GM23338 (cell line): ENCODE measurements around the gene ABCA7. TPM values are rescaled to one million over a fixed set of nuclear protein-coding genes. Genes with fewer than 3 reads are reported as not detected.
A peak's percentile ranks its signal among the peaks of the same experiment; 100 is the strongest.

ENCODE experiments used
- ATAC-seq: fragments of 200-7000 bp; cut with Tn5 transposase; 3 replicates; pipeline ENCODE4 v1.9.1; 2020
- DNase-seq: peaks from one replicate; pipeline ENCODE4 v3.0.0-alpha.2; 2015; ENCODE audit warnings: low spot score
- H2AFZ ChIP-seq: fragments of 200-600 bp; sonication (generic); 2 replicates; pipeline ENCODE4 v1.8.0; 2016; ENCODE audit warnings: antibody characterized with exemption, mild to moderate bottlenecking, moderate library complexity
- H3F3A ChIP-seq: fragments of 200-600 bp; sonication (generic); replicated peaks from 2 replicates; pipeline ENCODE4 v1.8.0; 2017; ENCODE audit warnings: antibody characterized with exemption, mixed run types, low read depth
- H3K27ac ChIP-seq: fragments of 200-600 bp; sonication (generic); 2 replicates; pipeline ENCODE4 v1.6.1; 2016; ENCODE audit warnings: low read depth
- H3K27me3 ChIP-seq: fragments of 200-600 bp; sonication (generic); 2 replicates; pipeline ENCODE4 v1.8.0; 2016; ENCODE audit warnings: mild to moderate bottlenecking, mixed run types, moderate library complexity; ENCODE audit not compliant: insufficient read depth
- H3K36me3 ChIP-seq: fragments of 200-600 bp; sonication (generic); 2 replicates; pipeline ENCODE4 v1.8.0; 2016; ENCODE audit warnings: mild to moderate bottlenecking; ENCODE audit not compliant: insufficient read depth
- H3K4me1 ChIP-seq: fragments of 200-600 bp; sonication (generic); 2 replicates; pipeline ENCODE4 v1.8.0; 2016; ENCODE audit warnings: mild to moderate bottlenecking, moderate library complexity; ENCODE audit not compliant: insufficient read depth
- H3K4me2 ChIP-seq: fragments of 200-600 bp; sonication (generic); 2 replicates; pipeline ENCODE4 v1.7.1; 2017; ENCODE audit warnings: mixed run types
- H3K4me3 ChIP-seq: fragments of 200-600 bp; sonication (generic); 2 replicates; pipeline ENCODE4 v1.6.1; 2016; ENCODE audit warnings: mixed run types
- H3K79me2 ChIP-seq: fragments of 200-600 bp; sonication (generic); replicated peaks from 2 replicates; pipeline ENCODE4 v1.8.0; 2017; ENCODE audit warnings: mild to moderate bottlenecking; ENCODE audit not compliant: insufficient read depth
- H3K9me2 ChIP-seq: fragments of 200-600 bp; sonication (generic); 2 replicates; pipeline ENCODE4 v1.8.0; 2017; ENCODE audit not compliant: insufficient read depth
- H4K20me1 ChIP-seq: fragments of 200-600 bp; sonication (generic); replicated peaks from 2 replicates; pipeline ENCODE4 v1.8.0; 2017; ENCODE audit warnings: mild to moderate bottlenecking; ENCODE audit not compliant: insufficient read depth
- H3K27ac Mint-ChIP-seq: 2 replicates; pipeline ENCODE4 v1.8.0; 2020; ENCODE audit warnings: inconsistent platforms, mild to moderate bottlenecking, moderate library complexity, mixed read lengths
- H3K27me3 Mint-ChIP-seq: 3 replicates; pipeline ENCODE4 v1.8.0; 2022; ENCODE audit warnings: low read depth, mild to moderate bottlenecking, moderate library complexity, mixed read lengths, inconsistent platforms; ENCODE audit not compliant: insufficient read depth, poor library complexity
- H3K36me3 Mint-ChIP-seq: 3 replicates; pipeline ENCODE4 v1.8.0; 2021; ENCODE audit warnings: low read depth, mild to moderate bottlenecking, inconsistent platforms, moderate library complexity, mixed read lengths
- H3K4me1 Mint-ChIP-seq: 3 replicates; pipeline ENCODE4 v1.8.0; 2020; ENCODE audit warnings: mild to moderate bottlenecking, inconsistent platforms, mixed read lengths
- H3K4me3 Mint-ChIP-seq: 3 replicates; pipeline ENCODE4 v1.8.0; 2021; ENCODE audit warnings: moderate library complexity, mild to moderate bottlenecking, inconsistent platforms, mixed read lengths
- H3K9me3 Mint-ChIP-seq: 3 replicates; pipeline ENCODE4 v1.8.0; 2020; ENCODE audit warnings: moderate library complexity, mild to moderate bottlenecking, inconsistent platforms, mixed read lengths
- CREB1 ChIP-seq: fragments of 250-450 bp; sonication (Bioruptor Pico); IDR thresholded peaks from 2 replicates; pipeline ENCODE4 v1.5.0; 2020; ENCODE audit warnings: low read depth, mild to moderate bottlenecking, moderate library complexity
- EZH2 ChIP-seq: fragments of 200-600 bp; sonication (generic); IDR thresholded peaks from one replicate; pipeline ENCODE4 v1.8.0; 2017; ENCODE audit warnings: antibody characterized with exemption, mild to moderate bottlenecking, low read depth; ENCODE audit not compliant: unreplicated experiment
- EZH2phosphoT487 ChIP-seq: fragments of 200-600 bp; sonication (generic); IDR thresholded peaks from one replicate; pipeline ENCODE4 v1.8.1; 2018; ENCODE audit warnings: antibody characterized with exemption; ENCODE audit not compliant: unreplicated experiment
- JUNB ChIP-seq: IDR thresholded peaks from one replicate; pipeline ENCODE4 v1.6.1; 2016; ENCODE audit warnings: antibody characterized with exemption; ENCODE audit not compliant: unreplicated experiment
- NANOG ChIP-seq: IDR thresholded peaks from 2 replicates; pipeline ENCODE4 v1.6.1; 2016; ENCODE audit warnings: antibody characterized with exemption, borderline replicate concordance
- POLR2AphosphoS5 ChIP-seq: IDR thresholded peaks from 2 replicates; pipeline ENCODE4 v1.6.1; 2016; ENCODE audit warnings: antibody characterized with exemption, low read depth
- REST ChIP-seq: IDR thresholded peaks from one replicate; pipeline ENCODE4 v1.6.1; 2018; ENCODE audit warnings: antibody characterized with exemption; ENCODE audit not compliant: unreplicated experiment
- STAT1 ChIP-seq: IDR thresholded peaks from one replicate; pipeline ENCODE4 v1.6.1; 2016; ENCODE audit warnings: antibody characterized with exemption; ENCODE audit not compliant: unreplicated experiment
- ZNF114 ChIP-seq: fragments of 250-450 bp; sonication (Bioruptor Pico); IDR thresholded peaks from 2 replicates; pipeline ENCODE4 v1.5.0; 2020; ENCODE audit warnings: mild to moderate bottlenecking, moderate library complexity
- ZNF331 ChIP-seq: fragments of 250-450 bp; sonication (Bioruptor Pico); IDR thresholded peaks from 2 replicates; pipeline ENCODE4 v1.5.0; 2020; ENCODE audit warnings: low read depth, mild to moderate bottlenecking, moderate library complexity
- ZNF462 ChIP-seq: fragments of 250-450 bp; sonication (Bioruptor Pico); IDR thresholded peaks from 2 replicates; pipeline ENCODE4 v1.5.0; 2020; ENCODE audit warnings: mild to moderate bottlenecking, moderate library complexity
- polyA plus RNA-seq: library from polyadenylated mRNA; unstranded; fragments of >200 nt; fragmentation: Nextera tagmentation; extraction: Ambion mirVana; gene quantifications from 2 replicates; pipeline ENCODE4 v1.2.1, GENCODE V29; 2016
- total RNA-seq: library from RNA; depleted of rRNA; stranded (reverse); fragments of >200 nt; shearing (Covaris generic); gene quantifications from 2 replicates; pipeline ENCODE4 v1.2.3, GENCODE V29; 2014
- TF ChIP-seq, protein P1 (sequence below), 2 experiments: fragments of 200-600 bp in 1 of 2; sonication (generic) in 1 of 2; conservative IDR thresholded peaks; 2 replicates each; pipeline versions ENCODE4 v1.5.1 to v1.6.1; 2016 to 2017; ENCODE audit warnings: antibody characterized with exemption in 2 of 2, low read depth in 2 of 2, mild to moderate bottlenecking in 2 of 2, moderate library complexity in 1 of 2
- TF ChIP-seq, protein P2 (sequence below): IDR thresholded peaks from 2 replicates; pipeline ENCODE4 v1.6.1; 2016; ENCODE audit warnings: antibody characterized with exemption

ABCA7 gene
- total and polyA plus RNA-seq, 2 experiments from 2014 or later: 22.2 to 27.4 TPM

DNA sequence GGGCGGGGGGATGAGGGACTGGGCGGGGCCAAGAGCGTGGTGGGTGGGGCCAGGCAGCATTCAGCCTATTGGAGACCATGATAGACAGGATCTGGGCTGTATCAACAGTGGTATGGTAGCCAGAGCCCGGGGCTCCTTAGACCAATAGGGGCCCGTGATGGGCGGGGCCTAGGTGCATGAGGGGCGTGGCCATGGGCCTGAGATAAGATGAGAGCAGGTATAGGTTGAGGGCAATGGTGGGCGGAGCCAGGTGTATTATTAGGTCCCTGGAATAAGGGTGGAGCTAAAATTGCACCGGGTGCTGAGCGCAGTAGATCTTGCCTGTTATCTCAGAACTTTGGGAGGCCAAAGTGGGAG lies 5.3 kb downstream of the ABCA7 start:
- TF ChIP-seq CREB1 (CRISPR knock-in tag) (no peak), POLR2AphosphoS5 (no peak), ZNF331 (no peak), REST (no peak), STAT1 (no peak), JUNB (no peak), NANOG (no peak), ZNF114 (CRISPR knock-in tag) (no peak), EZH2 (no peak), ZNF462 (CRISPR knock-in tag) (no peak), EZH2phosphoT487 (no peak)
- TF ChIP-seq, protein P1, sequence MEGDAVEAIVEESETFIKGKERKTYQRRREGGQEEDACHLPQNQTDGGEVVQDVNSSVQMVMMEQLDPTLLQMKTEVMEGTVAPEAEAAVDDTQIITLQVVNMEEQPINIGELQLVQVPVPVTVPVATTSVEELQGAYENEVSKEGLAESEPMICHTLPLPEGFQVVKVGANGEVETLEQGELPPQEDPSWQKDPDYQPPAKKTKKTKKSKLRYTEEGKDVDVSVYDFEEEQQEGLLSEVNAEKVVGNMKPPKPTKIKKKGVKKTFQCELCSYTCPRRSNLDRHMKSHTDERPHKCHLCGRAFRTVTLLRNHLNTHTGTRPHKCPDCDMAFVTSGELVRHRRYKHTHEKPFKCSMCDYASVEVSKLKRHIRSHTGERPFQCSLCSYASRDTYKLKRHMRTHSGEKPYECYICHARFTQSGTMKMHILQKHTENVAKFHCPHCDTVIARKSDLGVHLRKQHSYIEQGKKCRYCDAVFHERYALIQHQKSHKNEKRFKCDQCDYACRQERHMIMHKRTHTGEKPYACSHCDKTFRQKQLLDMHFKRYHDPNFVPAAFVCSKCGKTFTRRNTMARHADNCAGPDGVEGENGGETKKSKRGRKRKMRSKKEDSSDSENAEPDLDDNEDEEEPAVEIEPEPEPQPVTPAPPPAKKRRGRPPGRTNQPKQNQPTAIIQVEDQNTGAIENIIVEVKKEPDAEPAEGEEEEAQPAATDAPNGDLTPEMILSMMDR (conservative IDR thresholded peaks at IDR 0.05; ENCODE audit: low read depth in 2 of 2): no peak
- TF ChIP-seq, protein P2, sequence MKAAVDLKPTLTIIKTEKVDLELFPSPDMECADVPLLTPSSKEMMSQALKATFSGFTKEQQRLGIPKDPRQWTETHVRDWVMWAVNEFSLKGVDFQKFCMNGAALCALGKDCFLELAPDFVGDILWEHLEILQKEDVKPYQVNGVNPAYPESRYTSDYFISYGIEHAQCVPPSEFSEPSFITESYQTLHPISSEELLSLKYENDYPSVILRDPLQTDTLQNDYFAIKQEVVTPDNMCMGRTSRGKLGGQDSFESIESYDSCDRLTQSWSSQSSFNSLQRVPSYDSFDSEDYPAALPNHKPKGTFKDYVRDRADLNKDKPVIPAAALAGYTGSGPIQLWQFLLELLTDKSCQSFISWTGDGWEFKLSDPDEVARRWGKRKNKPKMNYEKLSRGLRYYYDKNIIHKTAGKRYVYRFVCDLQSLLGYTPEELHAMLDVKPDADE: no peak
- Mint-ChIP-seq H3K27me3 (peaks cover 23% of the 10 kb centered on the region), H3K27ac (no peak overlapping the region), H3K4me3 (no peak overlapping the region; the same call in 2 of the 3 replicates), H3K36me3 (peaks cover 9% of the 10 kb centered on the region; the same call in 2 of the 3 replicates), H3K9me3 (peaks cover 8% of the 10 kb centered on the region; the same call in 2 of the 3 replicates), H3K4me1 (peaks cover 3% of the 10 kb centered on the region; the same call in 1 of the 3 replicates)
- Histone ChIP-seq H3K27ac (no peak overlapping the region), H3K9me2 (no peaks in the 10 kb centered on the region), H3K4me3 (no peak overlapping the region), H4K20me1 (no peaks in the 10 kb centered on the region), H3K79me2 (no peaks in the 10 kb centered on the region), H2AFZ (no peak overlapping the region), H3K4me1 (peaks cover 6% of the 10 kb centered on the region), H3K27me3 (no peaks in the 10 kb centered on the region), H3K4me2 (no peak overlapping the region), H3F3A (0 out of 2 replicates have a peak, but pooled peaks cover 6% of the 10 kb centered on the region), H3K36me3 (no peaks in the 10 kb centered on the region)
- peak; percentile 98 for DNase-seq
- ATAC-seq: peak; percentile 55
